ENCODE measurements around the gene PSMD11. TPM values are rescaled to one million over a fixed set of nuclear protein-coding genes. Genes with fewer than 3 reads are reported as not detected.

PSMD11 gene
- total RNA-seq, 1 experiment from 2014 or later: 169 TPM

GRCh38 chr17:32477220-32477619, 32.9 kb downstream of the PSMD11 start:
- H3K14ac ChIP-seq (ENCODE audit: insufficient read depth, low read length): no peak overlapping the region
- no peak for TF ChIP-seq CTCF (conservative IDR thresholded peaks at IDR 0.05)
- no peak overlapping the region for H3K4ac ChIP-seq (ENCODE audit: low read depth, low read length)
- no peak overlapping the region for H2BK120ac ChIP-seq (ENCODE audit: low read depth, low read length, poor library complexity, severe bottlenecking)
- H3K27ac Mint-ChIP-seq: no peak overlapping the region; a peak in 1 of 7 replicates
- no peak overlapping the region for H3K9ac ChIP-seq (ENCODE audit: extremely low read depth, insufficient read length, low read length)
- H3K18ac ChIP-seq (ENCODE audit: insufficient read length, low read depth, low read length): no peak overlapping the region
- H2AK5ac ChIP-seq (ENCODE audit: insufficient read length, low read length): no peak overlapping the region
- H3K27ac ChIP-seq (ENCODE audit: insufficient read length, low read depth, low read length): no peak overlapping the region
- H2BK15ac ChIP-seq (ENCODE audit: low read depth, low read length): no peak overlapping the region
- 0 out of 2 replicates have a peak, but pooled peaks cover 3% of the 10 kb centered on the region for H3K79me2 ChIP-seq (ENCODE audit: insufficient read depth, low read length)
- WGBS (ENCODE audit: extremely low coverage, insufficient read length, low lambda C conversion rate): no CpG with 5 or more reads among the region's 8 CpGs
- H4K20me1 ChIP-seq (ENCODE audit: control insufficient read depth, insufficient read depth, insufficient read length): no peaks in the 10 kb centered on the region
- no peaks in the 10 kb centered on the region for H3K9me3 ChIP-seq (ENCODE audit: control insufficient read depth, low read depth, low read length)
- no peak overlapping the region for H3K4me3 Mint-ChIP-seq
- peaks cover 10 to 17% of the 10 kb centered on the region in 2 experiments for H3K4me1 Mint-ChIP-seq
- no peak overlapping the region for H4K91ac ChIP-seq (ENCODE audit: insufficient read length, low read depth, low read length)
- H3T11ph ChIP-seq (ENCODE audit: low read length): no peak overlapping the region
- H3K23me2 ChIP-seq (ENCODE audit: insufficient read length, low read depth, low read length, poor library complexity, severe bottlenecking): no peaks in the 10 kb centered on the region
- no peak for DNase-seq
- no peak overlapping the region for H2BK20ac ChIP-seq (ENCODE audit: low read depth, low read length, poor library complexity, severe bottlenecking)
- H3K23ac ChIP-seq (ENCODE audit: insufficient read length, low read depth, low read length): no peak overlapping the region
- no peaks in the 10 kb centered on the region for H3K9me3 Mint-ChIP-seq
- H4K8ac ChIP-seq (replicated peaks; ENCODE audit: insufficient read length, low read depth, low read length): no peak overlapping the region
- H4K5ac ChIP-seq (ENCODE audit: insufficient read length, low read depth, low read length): no peak overlapping the region
- H3K79me1 ChIP-seq (ENCODE audit: insufficient read depth, low read depth, low read length, poor library complexity, severe bottlenecking): no peaks in the 10 kb centered on the region
- H3K36me3 Mint-ChIP-seq (ENCODE audit: insufficient read depth in 1 of 3, low read depth in 3 of 3): peaks cover 62 to 90% (median 90%) of the 10 kb centered on the region in 3 experiments
- no peak overlapping the region for H2AFZ ChIP-seq (ENCODE audit: low read length)
- no peak overlapping the region for H2BK5ac ChIP-seq (ENCODE audit: insufficient read length, low read length)
- H3K27me3 Mint-ChIP-seq (ENCODE audit: low read depth): no peaks in the 10 kb centered on the region
- H2BK12ac ChIP-seq (ENCODE audit: insufficient read length, low read depth, low read length): no peak overlapping the region
- no peaks in the 10 kb centered on the region for H3K27me3 ChIP-seq (ENCODE audit: insufficient read depth, low read length)
- no peak overlapping the region for H3K56ac ChIP-seq (ENCODE audit: insufficient read length, low read depth, low read length)
- H3K4me2 ChIP-seq (ENCODE audit: insufficient read depth, insufficient read length, low read length): no peak overlapping the region
- H3K4me1 ChIP-seq (ENCODE audit: insufficient read depth, low read length): no peaks in the 10 kb centered on the region
